GM12878 (cell line): ENCODE results near the gene BRCA1.

Experiments
- EP300 ChIP-seq, 2 experiments: fragments of 150-350 bp in 1 of 2; IDR thresholded peaks; 2 replicates each; pipeline ENCODE4 v1.6.1; 2011 to 2012; ENCODE audit warnings: low read depth in 2 of 2, low read length in 2 of 2, borderline replicate concordance in 1 of 2, improper control_type of control experiment in 1 of 2, inconsistent platforms in 1 of 2; ENCODE audit not compliant: control insufficient read depth in 1 of 2
- GATAD2B ChIP-seq: fragments of 450-650 bp; conservative IDR thresholded peaks from 2 replicates; pipeline ENCODE4 v1.6.1; 2017; ENCODE audit warnings: low read depth, mild to moderate bottlenecking, moderate library complexity
- IKZF1 ChIP-seq: fragments of 450-650 bp; conservative IDR thresholded peaks from 2 replicates; pipeline ENCODE4 v1.6.1; 2017; ENCODE audit warnings: antibody characterized with exemption, mild to moderate bottlenecking
- IRF3 ChIP-seq: fragments of 450-650 bp; IDR thresholded peaks from 2 replicates; pipeline ENCODE4 v1.6.1; 2014; ENCODE audit warnings: mild to moderate bottlenecking
- RAD21 ChIP-seq: IDR thresholded peaks from 2 replicates; pipeline ENCODE4 v1.6.1; 2011; ENCODE audit warnings: mild to moderate bottlenecking, low read depth, low read length, moderate library complexity; ENCODE audit not compliant: insufficient read depth
- RCOR1 ChIP-seq: conservative IDR thresholded peaks from 2 replicates; pipeline ENCODE4 v1.6.1; 2012; ENCODE audit warnings: low read depth, low read length, improper control_type of control experiment

GRCh38 chr17:43031666-43032065 is 93.5 kb downstream of the BRCA1 start:
- TF ChIP-seq IRF3 (no peak), RAD21 (no peak), GATAD2B (no peak), EP300 (IDR thresholded peaks at IDR 0.05; ENCODE audit: borderline replicate concordance in 1 of 2, control insufficient read depth in 1 of 2, low read depth in 2 of 2, low read length in 2 of 2) (no peak), IKZF1 (no peak), RCOR1 (no peak)
